Vagina (tissue), 2 donors: ENCODE results near the gene MARK1. TPM values are rescaled to one million over a fixed set of nuclear protein-coding genes. Genes with fewer than 3 reads are reported as not detected.

ENCODE experiments used
- DNase-seq, 2 donors: peaks; one replicate each; pipeline ENCODE4 v3.0.0-alpha.2; 2017; ENCODE audit errors: extremely low spot score in 2 of 2
- H3K27ac ChIP-seq: fragments of 200-600 bp; sonication (generic); one replicate; pipeline ENCODE4 v1.5.1; 2019
- H3K27me3 ChIP-seq: fragments of 200-600 bp; sonication (generic); one replicate; pipeline ENCODE4 v1.5.1; 2019
- H3K36me3 ChIP-seq, 2 donors: fragments of 200-600 bp; sonication (generic); one replicate each; pipeline ENCODE4 v1.5.1; 2017 to 2019
- H3K4me1 ChIP-seq: fragments of 200-600 bp; sonication (generic); one replicate; pipeline ENCODE4 v1.5.1; 2019
- H3K4me3 ChIP-seq, 2 donors: fragments of 200-600 bp; sonication (generic); 1 replicate in 1 of 2; 2 replicates in 1 of 2; pipeline ENCODE4 v1.5.1; 2016 to 2019
- H3K9me3 ChIP-seq: fragments of 200-600 bp; sonication (generic); one replicate; pipeline ENCODE4 v1.5.1; 2019
- CTCF ChIP-seq, 3 experiments: fragments of 450-650 bp in 2 of 3; fragments of 200-600 bp in 1 of 3; sonication (generic) in 1 of 3; IDR thresholded peaks; one replicate each; pipeline ENCODE4 v1.5.1; 2017 to 2019; ENCODE audit warnings: antibody characterized with exemption in 3 of 3, mild to moderate bottlenecking in 2 of 3, moderate library complexity in 2 of 3
- POLR2A ChIP-seq, 2 donors: fragments of 450-650 bp; IDR thresholded peaks; one replicate each; pipeline ENCODE4 v1.6.1; 2017; ENCODE audit warnings: antibody characterized with exemption in 2 of 2, mild to moderate bottlenecking in 2 of 2, moderate library complexity in 2 of 2
- POLR2AphosphoS5 ChIP-seq, 2 donors: sonication (generic); formaldehyde crosslinking; IDR thresholded peaks; one replicate each; pipeline ENCODE4 v1.9.0; 2017; ENCODE audit warnings: antibody characterized with exemption in 2 of 2, mild to moderate bottlenecking in 2 of 2, low read depth in 1 of 2; ENCODE audit not compliant: insufficient read depth in 1 of 2
- intact Hi-C: fragments of 100-400 bp; cut with DNase I; formaldehyde crosslinking; loops from one replicate; pipeline ENCODE4 v1.15.1; 2023
- total RNA-seq: library from RNA; depleted of rRNA; stranded (reverse); fragments of >200 nt; gene quantifications from one replicate; pipeline ENCODE4 v1.2.3, GENCODE V29; 2016

Gene MARK1
- total RNA-seq, 1 donor from 2014 or later: 13.0 TPM

DNA sequence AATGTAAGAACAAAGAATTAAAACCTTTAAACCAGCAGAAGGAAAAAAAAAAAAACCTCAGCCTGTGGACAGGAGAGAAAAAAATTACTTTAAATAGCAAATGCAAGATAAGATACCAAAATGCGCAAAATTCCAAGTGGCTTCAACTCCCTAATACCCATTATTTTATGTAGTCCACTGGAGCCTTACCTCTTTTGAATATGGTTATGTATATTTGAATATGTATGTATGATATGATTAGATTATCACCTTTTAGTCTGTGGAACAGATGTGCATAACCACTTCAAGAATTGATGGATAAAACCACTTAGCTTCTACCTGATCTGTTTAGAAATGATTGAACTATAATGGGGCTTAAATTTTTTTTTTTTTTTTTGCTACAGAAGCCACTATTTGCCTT is 109.8 kb downstream of the MARK1 start:
- TF ChIP-seq POLR2A (IDR thresholded peaks at IDR 0.05): no peak
- TF ChIP-seq CTCF (IDR thresholded peaks at IDR 0.05): no peak
- no peak for TF ChIP-seq POLR2AphosphoS5 (IDR thresholded peaks at IDR 0.05; ENCODE audit: insufficient read depth in 1 of 2, low read depth in 1 of 2)
- DNase-seq: no peak
- Histone ChIP-seq H3K36me3 (peaks cover 0 to 10% of the 10 kb centered on the region in 2 donors), H3K4me1 (no peaks in the 10 kb centered on the region), H3K27ac (no peak overlapping the region), H3K9me3 (no peaks in the 10 kb centered on the region), H3K4me3 (no peak overlapping the region), H3K27me3 (no peaks in the 10 kb centered on the region)
- intact Hi-C loops: no loop called here

DNA sequence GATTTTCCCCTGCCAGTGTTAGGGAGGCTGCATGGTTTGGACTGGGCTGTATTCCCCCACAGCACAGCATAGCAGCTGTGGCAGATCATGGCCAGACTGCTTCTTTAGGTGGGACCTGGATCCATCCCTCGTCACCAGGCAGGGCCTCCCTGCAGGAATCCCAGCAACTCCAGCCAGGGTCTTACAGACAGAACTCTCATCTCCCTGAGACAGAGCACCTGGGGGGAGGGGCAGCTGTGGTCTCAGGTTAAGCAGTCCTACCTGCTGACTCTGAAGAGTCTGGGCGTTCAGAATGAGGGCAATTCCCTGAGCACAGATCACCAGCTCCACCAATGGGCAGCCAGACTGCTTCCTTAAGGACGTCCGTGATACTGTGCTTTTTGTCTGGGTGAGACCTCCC is 114.3 kb downstream of the MARK1 start:
- Histone ChIP-seq H3K9me3 (no peaks in the 10 kb centered on the region), H3K4me3 (no peak overlapping the region), H3K27me3 (no peaks in the 10 kb centered on the region), H3K27ac (no peak overlapping the region), H3K4me1 (no peaks in the 10 kb centered on the region), H3K36me3 (peaks cover 0 to 10% of the 10 kb centered on the region in 2 donors)
- intact Hi-C loops: no loop called here
- TF ChIP-seq CTCF (IDR thresholded peaks at IDR 0.05) (no peak), POLR2AphosphoS5 (IDR thresholded peaks at IDR 0.05; ENCODE audit: insufficient read depth in 1 of 2, low read depth in 1 of 2) (no peak)
- no peak for DNase-seq

DNA sequence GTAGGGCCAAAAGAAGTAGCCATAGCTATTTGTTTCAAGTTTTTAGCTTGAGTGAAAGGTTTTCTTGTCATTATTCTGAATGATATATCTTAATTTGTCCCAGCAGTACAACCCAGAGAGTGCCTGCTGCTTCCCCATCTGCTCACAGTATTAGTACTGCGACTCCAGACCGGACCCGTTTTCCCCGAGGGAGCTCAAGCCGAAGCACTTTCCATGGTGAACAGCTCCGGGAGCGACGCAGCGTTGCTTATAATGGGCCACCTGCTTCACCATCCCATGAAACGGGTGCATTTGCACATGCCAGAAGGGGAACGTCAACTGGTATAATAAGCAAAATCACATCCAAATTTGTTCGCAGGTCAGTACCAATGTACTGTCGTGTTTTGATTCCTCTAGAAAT is 125.1 kb downstream of the MARK1 start:
- Histone ChIP-seq H3K27ac (no peak overlapping the region), H3K9me3 (no peaks in the 10 kb centered on the region), H3K36me3 (peaks cover 0 to 23% of the 10 kb centered on the region in 2 donors), H3K4me3 (no peak overlapping the region), H3K4me1 (no peaks in the 10 kb centered on the region), H3K27me3 (no peaks in the 10 kb centered on the region)
- TF ChIP-seq POLR2AphosphoS5 (IDR thresholded peaks at IDR 0.05; ENCODE audit: insufficient read depth in 1 of 2, low read depth in 1 of 2) (no peak), POLR2A (IDR thresholded peaks at IDR 0.05) (no peak), CTCF (IDR thresholded peaks at IDR 0.05) (no peak)
- no peak for DNase-seq
- intact Hi-C loops: no loop called here

DNA sequence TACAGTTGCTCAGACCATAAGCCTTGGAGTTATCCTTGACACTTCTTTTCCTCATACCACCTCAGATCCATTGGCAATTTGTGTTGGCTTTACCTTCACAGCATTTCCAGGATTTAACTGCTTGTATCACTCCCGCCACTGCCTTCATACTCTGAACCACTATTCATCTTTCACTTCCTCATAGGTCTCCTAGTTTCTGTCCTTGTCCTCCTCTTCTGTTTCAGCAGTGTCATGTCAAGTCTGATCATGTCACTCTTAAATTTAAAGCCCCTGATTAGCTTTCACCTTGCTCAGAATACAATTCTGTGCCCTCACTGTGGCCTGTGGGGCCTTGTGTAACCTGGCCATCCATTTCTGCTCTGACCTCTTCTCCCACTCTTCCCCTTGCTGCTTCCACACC is 127.6 kb downstream of the MARK1 start:
- DNase-seq: no peak
- intact Hi-C loops: no loop called here
- TF ChIP-seq CTCF (IDR thresholded peaks at IDR 0.05) (no peak), POLR2A (IDR thresholded peaks at IDR 0.05) (no peak), POLR2AphosphoS5 (IDR thresholded peaks at IDR 0.05; ENCODE audit: insufficient read depth in 1 of 2, low read depth in 1 of 2) (no peak)
- no peaks in the 10 kb centered on the region for H3K9me3 ChIP-seq
- no peak overlapping the region for H3K4me3 ChIP-seq
- peaks cover 0 to 23% of the 10 kb centered on the region in 2 donors for H3K36me3 ChIP-seq
- no peaks in the 10 kb centered on the region for H3K27me3 ChIP-seq
- H3K4me1 ChIP-seq: no peaks in the 10 kb centered on the region
- H3K27ac ChIP-seq: no peak overlapping the region

DNA sequence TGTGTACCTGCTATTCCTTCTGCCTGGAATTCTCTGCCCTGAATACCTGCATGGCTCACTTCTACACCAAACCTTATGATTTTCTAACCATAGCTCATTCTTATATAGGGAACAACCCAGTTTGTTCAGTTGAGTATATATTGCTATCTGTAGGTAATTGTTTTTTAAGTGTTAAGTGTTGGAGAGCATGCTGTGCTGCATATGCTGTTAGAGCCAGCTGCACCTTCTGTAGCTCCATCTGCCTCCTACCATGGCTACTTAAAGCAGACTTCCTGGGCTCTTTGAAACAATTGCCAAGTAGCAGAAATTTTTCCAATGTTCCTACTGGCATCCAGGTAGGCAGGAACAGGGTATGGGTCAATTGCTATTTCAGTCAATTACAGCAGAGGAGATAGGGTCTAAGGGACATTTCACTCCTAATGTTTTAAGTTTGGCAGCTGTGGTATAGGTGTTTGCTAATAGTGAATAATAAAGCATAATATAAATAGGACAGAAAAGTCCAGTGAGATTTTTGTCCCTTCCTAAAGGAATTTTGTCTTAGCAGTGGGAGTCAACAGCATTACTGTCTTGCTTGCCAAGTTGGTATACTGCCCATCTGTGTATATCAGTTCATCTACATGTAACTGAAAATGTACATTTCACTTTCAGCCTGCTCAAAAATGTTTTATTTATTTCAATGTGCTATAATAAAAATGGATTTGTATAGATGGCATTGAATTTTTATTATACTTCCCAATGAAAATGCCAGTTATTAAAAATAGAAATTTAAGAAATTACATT is 128.2 kb downstream of the MARK1 start:
- no peaks in the 10 kb centered on the region for H3K27me3 ChIP-seq
- H3K4me1 ChIP-seq: no peaks in the 10 kb centered on the region
- no peaks in the 10 kb centered on the region for H3K9me3 ChIP-seq
- intact Hi-C loops: no loop called here
- H3K27ac ChIP-seq: no peak overlapping the region
- peaks cover 0 to 26% of the 10 kb centered on the region in 2 donors for H3K36me3 ChIP-seq
- TF ChIP-seq POLR2A (IDR thresholded peaks at IDR 0.05) (no peak), POLR2AphosphoS5 (IDR thresholded peaks at IDR 0.05; ENCODE audit: insufficient read depth in 1 of 2, low read depth in 1 of 2) (no peak), CTCF (IDR thresholded peaks at IDR 0.05) (no peak)
- no peak overlapping the region for H3K4me3 ChIP-seq
- DNase-seq: no peak
